Nephron (organoid): ENCODE measurements around the gene GSG1L.

Source experiments
- H3K27ac Mint-ChIP-seq, 3 experiments: 2 replicates each; pipeline ENCODE4 v1.8.0; 2020; ENCODE audit warnings: mixed read lengths in 3 of 3, mild to moderate bottlenecking in 2 of 3, moderate library complexity in 1 of 3
- H3K27me3 Mint-ChIP-seq: 2 replicates; pipeline ENCODE4 v1.8.0; 2021; ENCODE audit warnings: low read depth, mild to moderate bottlenecking, moderate library complexity, mixed read lengths
- H3K36me3 Mint-ChIP-seq: 2 replicates; pipeline ENCODE4 v1.8.0; 2020; ENCODE audit warnings: low read depth, mixed read lengths
- H3K4me1 Mint-ChIP-seq: 2 replicates; pipeline ENCODE4 v1.8.0; 2020; ENCODE audit warnings: mixed read lengths
- H3K4me3 Mint-ChIP-seq, 3 experiments: 2 replicates each; pipeline ENCODE4 v1.8.0; 2020; ENCODE audit warnings: mild to moderate bottlenecking in 3 of 3, mixed read lengths in 3 of 3, moderate library complexity in 2 of 3
- H3K9me3 Mint-ChIP-seq: 2 replicates; pipeline ENCODE4 v1.8.0; 2020; ENCODE audit warnings: mixed read lengths
- TF ChIP-seq, protein P1 (sequence below), 3 experiments: fragments of 200-600 bp; sonication (generic); IDR thresholded peaks; one replicate each; pipeline ENCODE4 v1.5.0; 2021; ENCODE audit warnings: antibody characterized with exemption in 3 of 3; ENCODE audit not compliant: unreplicated experiment in 3 of 3

GSG1L gene

DNA sequence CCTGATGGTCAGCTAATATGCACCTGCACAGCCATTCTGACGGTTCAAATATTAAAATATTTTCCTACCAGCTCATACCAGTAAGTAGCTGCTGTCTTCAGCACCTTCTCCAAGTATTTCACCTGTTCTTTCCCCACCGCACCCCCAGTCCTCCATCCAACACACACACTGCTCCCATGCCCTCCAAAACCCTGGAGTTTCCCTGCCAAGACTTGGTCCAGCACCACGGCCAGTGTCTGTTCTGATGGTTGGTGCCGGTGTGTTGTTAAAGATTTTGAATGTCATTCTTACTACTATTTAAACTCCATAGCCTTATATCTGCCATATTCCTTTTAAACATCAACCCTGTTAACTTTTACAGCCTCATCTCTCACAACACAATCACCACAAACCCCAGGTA, 142.4 kb downstream of the GSG1L start:
- Mint-ChIP-seq H3K27me3 (peaks cover 31% of the 10 kb centered on the region), H3K27ac (no peak overlapping the region), H3K4me3 (no peak overlapping the region), H3K36me3 (no peaks in the 10 kb centered on the region), H3K4me1 (no peaks in the 10 kb centered on the region), H3K9me3 (no peaks in the 10 kb centered on the region)
- TF ChIP-seq, protein P1, sequence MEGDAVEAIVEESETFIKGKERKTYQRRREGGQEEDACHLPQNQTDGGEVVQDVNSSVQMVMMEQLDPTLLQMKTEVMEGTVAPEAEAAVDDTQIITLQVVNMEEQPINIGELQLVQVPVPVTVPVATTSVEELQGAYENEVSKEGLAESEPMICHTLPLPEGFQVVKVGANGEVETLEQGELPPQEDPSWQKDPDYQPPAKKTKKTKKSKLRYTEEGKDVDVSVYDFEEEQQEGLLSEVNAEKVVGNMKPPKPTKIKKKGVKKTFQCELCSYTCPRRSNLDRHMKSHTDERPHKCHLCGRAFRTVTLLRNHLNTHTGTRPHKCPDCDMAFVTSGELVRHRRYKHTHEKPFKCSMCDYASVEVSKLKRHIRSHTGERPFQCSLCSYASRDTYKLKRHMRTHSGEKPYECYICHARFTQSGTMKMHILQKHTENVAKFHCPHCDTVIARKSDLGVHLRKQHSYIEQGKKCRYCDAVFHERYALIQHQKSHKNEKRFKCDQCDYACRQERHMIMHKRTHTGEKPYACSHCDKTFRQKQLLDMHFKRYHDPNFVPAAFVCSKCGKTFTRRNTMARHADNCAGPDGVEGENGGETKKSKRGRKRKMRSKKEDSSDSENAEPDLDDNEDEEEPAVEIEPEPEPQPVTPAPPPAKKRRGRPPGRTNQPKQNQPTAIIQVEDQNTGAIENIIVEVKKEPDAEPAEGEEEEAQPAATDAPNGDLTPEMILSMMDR (IDR thresholded peaks at IDR 0.05; ENCODE audit: unreplicated experiment in 3 of 3) = no peak

DNA sequence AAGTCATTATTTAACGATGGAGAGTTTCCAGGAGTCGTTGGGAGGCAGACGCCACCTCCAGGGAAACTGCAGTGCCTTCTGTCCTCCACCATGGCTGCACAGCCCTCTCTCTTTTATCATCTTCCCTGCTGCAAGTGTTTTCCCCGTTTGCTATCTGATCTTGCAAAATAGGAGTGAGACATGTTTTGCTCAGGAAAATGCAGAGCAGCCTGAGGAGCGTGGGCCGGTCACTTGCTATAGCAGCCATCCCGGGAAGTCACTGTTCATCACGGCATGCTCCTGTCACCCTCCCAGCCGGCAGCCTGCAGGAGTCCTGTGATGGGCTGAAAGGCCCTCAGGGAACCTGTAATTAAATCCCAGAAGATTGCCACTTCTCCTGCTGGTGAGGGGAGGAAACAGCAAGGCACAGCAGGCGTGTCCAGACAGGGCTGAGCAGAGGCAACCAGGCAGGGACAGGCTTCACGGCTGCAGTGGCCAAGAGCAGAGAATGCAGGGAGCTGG, 143.1 kb downstream of the GSG1L start:
- H3K27ac Mint-ChIP-seq = no peak overlapping the region
- no peak overlapping the region for H3K4me3 Mint-ChIP-seq
- TF ChIP-seq, protein P1 (IDR thresholded peaks at IDR 0.05; ENCODE audit: unreplicated experiment in 3 of 3) = peak in 1 of 3 experiments; percentile 16
- H3K9me3 Mint-ChIP-seq = no peaks in the 10 kb centered on the region
- H3K4me1 Mint-ChIP-seq = no peaks in the 10 kb centered on the region
- no peaks in the 10 kb centered on the region for H3K36me3 Mint-ChIP-seq
- H3K27me3 Mint-ChIP-seq = peaks cover 32% of the 10 kb centered on the region

DNA sequence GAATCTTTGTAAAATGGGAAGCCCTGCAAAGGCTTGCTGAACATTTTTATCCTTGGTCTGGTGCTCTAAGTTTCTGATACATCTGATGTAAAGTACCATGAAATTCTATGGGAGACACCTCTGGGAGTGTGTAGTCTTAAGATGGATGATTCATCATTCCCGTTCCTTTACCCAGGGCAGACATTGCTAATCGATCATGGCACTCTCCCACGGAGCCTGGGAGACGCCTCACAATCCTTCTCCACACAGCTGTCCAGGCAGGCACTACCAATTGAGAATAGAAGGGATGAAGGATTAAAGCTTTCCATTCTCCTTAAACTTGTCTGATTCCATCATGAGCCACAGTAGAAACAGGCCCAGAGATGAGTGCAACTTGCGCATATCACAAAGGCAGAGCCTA, 144.8 kb downstream of the GSG1L start:
- no peaks in the 10 kb centered on the region for H3K4me1 Mint-ChIP-seq
- H3K36me3 Mint-ChIP-seq = no peaks in the 10 kb centered on the region
- no peak overlapping the region for H3K4me3 Mint-ChIP-seq
- peaks cover 26% of the 10 kb centered on the region for H3K27me3 Mint-ChIP-seq
- H3K9me3 Mint-ChIP-seq = no peaks in the 10 kb centered on the region
- no peak overlapping the region for H3K27ac Mint-ChIP-seq
- TF ChIP-seq, protein P1 (IDR thresholded peaks at IDR 0.05; ENCODE audit: unreplicated experiment in 3 of 3) = no peak

DNA sequence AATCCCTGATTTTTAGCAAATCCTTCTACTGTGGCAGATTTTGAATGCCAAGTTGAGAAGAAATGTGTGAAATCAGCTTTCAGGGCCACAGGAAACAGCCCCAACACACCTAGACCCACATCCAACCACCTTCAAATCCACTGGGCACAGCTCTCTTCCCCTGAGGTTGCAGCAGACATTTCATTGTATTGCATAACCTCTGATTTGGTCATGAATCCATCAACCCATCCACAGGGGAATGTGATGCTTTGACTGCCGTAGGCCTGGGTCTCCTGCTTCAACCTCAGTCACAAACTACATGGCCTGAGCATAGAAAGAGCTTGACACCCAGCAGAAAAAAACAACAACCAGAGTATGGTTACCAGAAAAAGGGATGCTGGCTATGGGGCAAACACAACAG, 145.6 kb downstream of the GSG1L start:
- TF ChIP-seq, protein P1 (IDR thresholded peaks at IDR 0.05; ENCODE audit: unreplicated experiment in 3 of 3) = no peak
- Mint-ChIP-seq H3K36me3 (no peaks in the 10 kb centered on the region), H3K27me3 (peaks cover 26% of the 10 kb centered on the region), H3K4me3 (no peak overlapping the region), H3K9me3 (no peaks in the 10 kb centered on the region), H3K4me1 (no peaks in the 10 kb centered on the region), H3K27ac (no peak overlapping the region)

DNA sequence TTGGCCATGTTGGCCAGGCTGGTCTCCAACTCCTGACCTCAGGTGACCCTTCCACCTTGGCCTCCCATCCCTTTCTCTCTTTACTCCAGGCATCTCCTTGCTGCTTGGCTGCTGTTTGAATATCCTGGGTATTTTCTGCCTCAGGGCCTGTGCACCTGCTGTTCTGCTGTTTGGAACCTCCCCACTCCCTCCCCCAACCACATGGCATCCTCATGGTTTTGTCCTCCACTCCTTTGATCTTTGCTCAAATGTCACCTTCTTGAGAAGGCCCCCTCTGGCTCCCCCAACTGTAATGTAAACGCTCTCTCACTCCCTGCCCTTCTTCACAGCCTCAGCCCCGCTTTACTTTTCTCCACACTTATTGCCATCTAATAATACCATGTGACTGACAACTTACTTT, 152.0 kb downstream of the GSG1L start:
- H3K4me3 Mint-ChIP-seq = no peak overlapping the region
- H3K27ac Mint-ChIP-seq = no peak overlapping the region
- no peaks in the 10 kb centered on the region for H3K9me3 Mint-ChIP-seq

DNA sequence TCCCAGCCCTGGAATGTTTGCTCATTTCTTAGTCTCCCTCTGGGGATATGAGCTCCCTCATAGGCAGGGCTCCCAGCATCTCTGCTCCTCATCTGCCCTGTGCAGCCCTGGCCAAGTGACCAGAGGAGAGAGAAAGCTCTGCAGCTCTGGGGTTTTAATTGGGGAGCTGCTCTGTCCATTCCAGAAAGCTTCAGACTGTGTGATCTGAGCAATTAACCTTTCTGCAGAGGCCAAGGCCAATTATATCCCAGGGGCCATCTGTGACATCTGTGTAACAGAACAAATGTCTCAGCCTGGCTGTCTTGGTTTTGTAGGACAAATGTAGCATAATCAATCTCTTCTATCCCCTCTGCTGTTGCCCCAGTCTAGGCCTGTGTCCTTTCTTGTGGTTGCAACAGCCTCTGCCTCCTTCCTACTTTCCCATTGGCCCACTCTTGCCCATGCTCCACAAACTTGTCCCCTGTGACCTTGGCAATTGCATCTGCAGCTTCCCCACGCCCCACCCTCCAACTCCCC, 156.0 kb downstream of the GSG1L start:
- H3K36me3 Mint-ChIP-seq = no peaks in the 10 kb centered on the region
- peaks cover 8% of the 10 kb centered on the region for H3K4me1 Mint-ChIP-seq

More for the DNA sequence above, 152.0 kb downstream of the GSG1L start:
- Mint-ChIP-seq H3K36me3 (no peaks in the 10 kb centered on the region), H3K4me1 (peaks cover 8% of the 10 kb centered on the region), H3K27me3 (peaks cover 7% of the 10 kb centered on the region)
- TF ChIP-seq, protein P1 (IDR thresholded peaks at IDR 0.05; ENCODE audit: unreplicated experiment in 3 of 3) = no peak

More for the DNA sequence above, 156.0 kb downstream of the GSG1L start:
- TF ChIP-seq, protein P1 (IDR thresholded peaks at IDR 0.05; ENCODE audit: unreplicated experiment in 3 of 3) = no peak
- no peak overlapping the region for H3K27ac Mint-ChIP-seq
- H3K27me3 Mint-ChIP-seq = peaks cover 8% of the 10 kb centered on the region
- H3K9me3 Mint-ChIP-seq = no peaks in the 10 kb centered on the region
- no peak overlapping the region for H3K4me3 Mint-ChIP-seq
